ENCODE results near the gene STARD9. TPM values are rescaled to one million over a fixed set of nuclear protein-coding genes. Genes with fewer than 3 reads are reported as not detected.

Gene STARD9
- total RNA-seq, 2 donors from 2014 or later: 8.9 to 22.6 TPM

- Mint-ChIP-seq H3K4me3 (no peak overlapping the region), H3K4me1 (ENCODE audit: low read depth in 2 of 2) (peaks cover 6 to 7% of the 10 kb centered on the region in 2 donors), H3K36me3 (no peaks in the 10 kb centered on the region), H3K9me3 (no peaks in the 10 kb centered on the region), H3K27ac (no peak overlapping the region), H3K27me3 (no peaks in the 10 kb centered on the region)
- DNase-seq (ENCODE audit: low spot score) (no peak), ATAC-seq (no peak)
These were observed 46.9 kb downstream of the STARD9 start for GRCh38 chr15:42621996-42622925.

- ATAC-seq: no peak
- DNase-seq (ENCODE audit: low spot score): no peak
- Mint-ChIP-seq H3K4me3 (no peak overlapping the region), H3K9me3 (no peaks in the 10 kb centered on the region), H3K4me1 (ENCODE audit: low read depth in 2 of 2) (peaks cover 6 to 7% of the 10 kb centered on the region in 2 donors), H3K36me3 (no peaks in the 10 kb centered on the region), H3K27ac (no peak overlapping the region), H3K27me3 (no peaks in the 10 kb centered on the region)
These were observed 48.5 kb downstream of the STARD9 start for GRCh38 chr15:42623951-42624350.

DNA sequence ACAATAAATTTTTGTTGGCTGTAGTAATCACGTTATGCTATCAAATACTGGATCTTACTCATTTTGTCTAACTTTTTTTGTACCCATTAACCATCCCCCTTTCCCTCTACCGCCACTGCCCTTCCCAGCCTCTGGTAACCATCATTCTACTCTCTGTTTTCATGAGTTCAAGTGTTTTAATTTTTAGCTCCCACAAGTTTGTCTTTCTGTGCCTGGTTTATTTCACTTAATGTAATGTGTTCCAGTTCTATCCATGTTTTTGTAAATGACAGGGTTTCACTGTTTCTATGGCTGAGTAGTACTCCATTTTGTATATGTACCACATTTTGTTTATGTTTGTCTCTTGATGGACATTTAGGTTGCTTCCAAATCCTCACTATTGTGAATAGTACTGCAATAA, 52.1 kb downstream of the STARD9 start:
- DNase-seq (ENCODE audit: low spot score): no peak
- ATAC-seq: no peak
- H3K36me3 Mint-ChIP-seq: no peaks in the 10 kb centered on the region
- H3K27me3 Mint-ChIP-seq: no peaks in the 10 kb centered on the region
- no peak overlapping the region for H3K27ac Mint-ChIP-seq
- peaks cover 0 to under 1% of the 10 kb centered on the region in 2 donors for H3K4me1 Mint-ChIP-seq (ENCODE audit: low read depth in 2 of 2)
- no peaks in the 10 kb centered on the region for H3K9me3 Mint-ChIP-seq
- no peak overlapping the region for H3K4me3 Mint-ChIP-seq

DNA sequence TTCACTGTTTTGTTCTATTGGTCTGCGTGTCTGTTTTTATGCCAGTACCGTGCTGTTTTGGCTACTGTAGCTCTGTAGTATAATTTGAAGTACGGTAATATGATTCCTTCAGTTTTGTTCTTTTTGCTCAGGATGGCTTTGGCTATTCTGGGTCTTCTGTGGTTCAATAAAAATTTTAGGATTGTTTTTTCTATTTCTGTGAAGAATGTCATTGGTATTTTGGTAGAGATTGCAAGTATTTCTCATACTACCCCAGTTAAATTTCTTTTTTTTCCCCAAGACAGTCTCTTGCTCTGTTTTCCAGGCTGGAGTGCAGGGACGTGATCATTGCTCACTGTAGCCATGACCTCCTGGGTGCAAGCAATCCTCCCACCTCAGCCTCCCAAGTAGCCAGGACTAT, 53.4 kb downstream of the STARD9 start:
- H3K4me3 Mint-ChIP-seq: no peak overlapping the region
- H3K27me3 Mint-ChIP-seq: no peaks in the 10 kb centered on the region
- no peaks in the 10 kb centered on the region for H3K36me3 Mint-ChIP-seq
- no peak for ATAC-seq
- no peaks in the 10 kb centered on the region for H3K9me3 Mint-ChIP-seq
- no peak for DNase-seq (ENCODE audit: low spot score)
- H3K27ac Mint-ChIP-seq: no peak overlapping the region
- no peaks in the 10 kb centered on the region for H3K4me1 Mint-ChIP-seq (ENCODE audit: low read depth in 2 of 2)

GRCh38 chr15:42632105-42632675, 56.8 kb downstream of the STARD9 start:
- Mint-ChIP-seq H3K27ac (no peak overlapping the region), H3K9me3 (no peaks in the 10 kb centered on the region), H3K4me3 (no peak overlapping the region), H3K4me1 (ENCODE audit: low read depth in 2 of 2) (no peaks in the 10 kb centered on the region), H3K36me3 (no peaks in the 10 kb centered on the region), H3K27me3 (no peaks in the 10 kb centered on the region)
- DNase-seq (ENCODE audit: low spot score): no peak
- ATAC-seq: no peak

- no peak overlapping the region for H3K27ac Mint-ChIP-seq
- ATAC-seq (no peak), DNase-seq (ENCODE audit: low spot score) (no peak)
- no peak overlapping the region for H3K4me3 Mint-ChIP-seq
- H3K4me1 Mint-ChIP-seq (ENCODE audit: low read depth in 2 of 2): peaks cover 0 to 3% of the 10 kb centered on the region in 2 donors
- no peaks in the 10 kb centered on the region for H3K9me3 Mint-ChIP-seq
- H3K36me3 Mint-ChIP-seq: peaks cover 4% of the 10 kb centered on the region
- H3K27me3 Mint-ChIP-seq: no peaks in the 10 kb centered on the region
These were observed 64.7 kb downstream of the STARD9 start for GRCh38 chr15:42640109-42640508.

GRCh38 chr15:42650208-42651066, 75.0 kb downstream of the STARD9 start:
- no peaks in the 10 kb centered on the region for H3K9me3 Mint-ChIP-seq
- no peaks in the 10 kb centered on the region for H3K36me3 Mint-ChIP-seq
- DNase-seq (ENCODE audit: low spot score): no peak
- peaks cover 10 to 18% of the 10 kb centered on the region in 2 donors for H3K4me1 Mint-ChIP-seq (ENCODE audit: low read depth in 2 of 2)
- peak; percentile 86 to 92 for ATAC-seq
- no peak overlapping the region for H3K27ac Mint-ChIP-seq
- no peaks in the 10 kb centered on the region for H3K27me3 Mint-ChIP-seq
- H3K4me3 Mint-ChIP-seq: no peak overlapping the region

DNA sequence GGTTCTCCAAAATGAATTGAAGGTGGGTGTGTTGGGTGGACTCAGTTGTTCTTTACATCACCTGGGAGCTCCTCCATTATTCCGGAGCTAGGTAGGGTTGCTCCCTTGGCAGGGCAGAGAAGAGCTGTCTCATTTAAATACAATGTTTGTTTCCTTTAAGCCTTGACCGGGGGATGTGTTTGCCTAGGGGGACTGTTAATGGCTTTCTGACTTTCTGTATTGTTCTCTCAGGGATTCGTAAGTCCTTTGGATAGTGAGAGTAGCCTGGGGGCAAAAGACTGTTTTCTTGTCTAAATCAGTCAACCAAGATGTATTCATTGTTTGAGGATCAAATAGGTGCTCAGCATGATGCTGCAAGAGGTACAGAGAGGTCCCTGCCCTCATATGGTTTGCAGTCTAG, 90.4 kb downstream of the STARD9 start:
- Mint-ChIP-seq H3K27ac (peak overlapping the region in 1 of 2 donors; percentile 4), H3K4me3 (no peak overlapping the region), H3K36me3 (peaks cover 5% of the 10 kb centered on the region), H3K4me1 (ENCODE audit: low read depth in 2 of 2) (no peaks in the 10 kb centered on the region), H3K9me3 (no peaks in the 10 kb centered on the region), H3K27me3 (no peaks in the 10 kb centered on the region)
- no peak for DNase-seq (ENCODE audit: low spot score)
- no peak for ATAC-seq

DNA sequence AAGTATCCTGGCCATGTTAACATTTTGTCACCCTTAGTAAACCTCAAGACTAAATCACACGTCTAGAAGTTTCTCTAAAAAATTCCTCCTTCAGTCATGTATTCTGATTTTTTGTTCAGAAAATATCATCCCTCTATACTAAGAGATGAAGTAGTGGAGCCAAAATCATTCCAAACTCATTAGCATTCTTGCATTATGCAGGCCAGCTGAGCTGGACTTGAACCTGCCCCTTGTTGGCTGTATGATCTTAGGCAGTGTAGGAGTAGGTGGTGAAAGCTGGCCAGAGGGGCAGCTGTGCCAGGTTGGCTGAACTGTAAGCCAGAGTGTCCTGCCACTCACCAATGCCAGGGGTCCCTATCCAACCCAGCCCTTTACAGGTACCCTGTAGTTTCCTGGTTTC, 92.4 kb downstream of the STARD9 start:
- ATAC-seq: no peak
- no peaks in the 10 kb centered on the region for H3K27me3 Mint-ChIP-seq
- H3K27ac Mint-ChIP-seq: no peak overlapping the region
- no peaks in the 10 kb centered on the region for H3K9me3 Mint-ChIP-seq
- DNase-seq (ENCODE audit: low spot score): no peak
- H3K4me3 Mint-ChIP-seq: no peak overlapping the region
- peaks cover 5% of the 10 kb centered on the region for H3K36me3 Mint-ChIP-seq
- no peaks in the 10 kb centered on the region for H3K4me1 Mint-ChIP-seq (ENCODE audit: low read depth in 2 of 2)

DNA sequence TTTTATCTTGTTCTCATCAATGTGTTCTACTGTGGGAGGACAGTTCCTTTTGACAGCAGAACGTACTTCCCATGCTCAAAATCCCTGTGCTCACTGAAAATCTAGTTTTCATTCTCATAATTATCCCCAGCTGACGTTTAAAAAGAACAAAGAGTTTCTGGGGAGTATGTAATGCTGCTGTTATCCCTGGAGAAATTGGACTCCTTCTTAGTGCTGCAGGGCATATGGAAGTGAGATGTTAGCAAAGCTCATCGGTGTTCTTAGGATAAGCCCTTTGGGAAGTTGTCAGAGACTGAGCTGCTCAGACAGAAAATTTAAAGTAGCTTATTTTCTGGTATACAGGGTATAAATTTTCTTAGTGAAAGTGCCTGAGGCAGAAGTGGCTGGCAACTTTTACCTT, 95.0 kb downstream of the STARD9 start:
- H3K27me3 Mint-ChIP-seq: no peaks in the 10 kb centered on the region
- H3K4me1 Mint-ChIP-seq (ENCODE audit: low read depth in 2 of 2): no peaks in the 10 kb centered on the region
- H3K9me3 Mint-ChIP-seq: no peaks in the 10 kb centered on the region
- no peak for DNase-seq (ENCODE audit: low spot score)
- ATAC-seq: no peak
- no peak overlapping the region for H3K27ac Mint-ChIP-seq
- no peak overlapping the region for H3K4me3 Mint-ChIP-seq
- H3K36me3 Mint-ChIP-seq: no peaks in the 10 kb centered on the region

DNA sequence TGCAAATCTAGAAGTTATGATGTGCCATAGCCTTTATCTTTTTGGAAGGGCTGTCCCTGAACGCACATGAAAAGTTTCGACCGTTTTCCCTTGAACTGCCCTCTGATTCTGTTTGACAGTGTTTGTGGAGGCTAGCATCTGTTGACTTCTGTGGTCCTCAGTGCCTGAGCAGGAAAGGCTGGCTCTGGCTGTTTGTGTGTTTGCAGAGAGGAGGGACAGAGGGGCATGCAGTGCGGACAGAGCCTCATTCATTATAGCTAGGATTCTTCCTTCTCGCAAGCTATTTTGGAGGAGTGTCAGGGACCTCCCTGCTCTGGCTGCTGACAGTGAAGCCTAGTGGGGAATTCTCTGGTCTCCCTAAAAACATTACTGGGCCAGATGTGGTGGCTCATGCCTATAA, 97.0 kb downstream of the STARD9 start:
- Mint-ChIP-seq H3K4me3 (no peak overlapping the region), H3K27me3 (no peaks in the 10 kb centered on the region), H3K9me3 (no peaks in the 10 kb centered on the region), H3K4me1 (ENCODE audit: low read depth in 2 of 2) (no peaks in the 10 kb centered on the region), H3K36me3 (no peaks in the 10 kb centered on the region), H3K27ac (no peak overlapping the region)
- no peak for DNase-seq (ENCODE audit: low spot score)
- no peak for ATAC-seq

- H3K36me3 Mint-ChIP-seq: no peaks in the 10 kb centered on the region
- H3K9me3 Mint-ChIP-seq: no peaks in the 10 kb centered on the region
- ATAC-seq (no peak), DNase-seq (ENCODE audit: low spot score) (no peak)
- no peak overlapping the region for H3K27ac Mint-ChIP-seq
- H3K4me1 Mint-ChIP-seq (ENCODE audit: low read depth in 2 of 2): no peaks in the 10 kb centered on the region
- H3K4me3 Mint-ChIP-seq: no peak overlapping the region
- no peaks in the 10 kb centered on the region for H3K27me3 Mint-ChIP-seq
These were observed 99.1 kb downstream of the STARD9 start for GRCh38 chr15:42674472-42674871.

DNA sequence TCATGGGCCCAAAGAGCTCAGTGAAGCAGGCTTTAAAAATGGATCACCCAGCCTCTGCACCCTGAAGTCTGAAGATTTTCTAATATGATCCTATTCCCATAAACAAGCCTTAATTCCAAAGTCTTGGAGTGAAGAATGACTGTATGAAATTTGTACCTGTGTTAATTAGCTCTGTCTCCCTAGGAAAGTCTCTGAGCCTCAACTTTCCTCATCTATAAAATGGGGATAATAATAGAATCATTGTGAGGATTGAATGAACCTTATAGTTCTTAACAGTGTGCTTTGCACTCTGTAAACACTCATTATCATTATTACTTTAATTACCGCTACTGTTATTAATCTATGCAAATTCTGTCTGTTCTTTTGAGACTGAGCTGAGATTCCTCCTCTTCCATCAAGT, 99.6 kb downstream of the STARD9 start:
- Mint-ChIP-seq H3K4me1 (ENCODE audit: low read depth in 2 of 2) (peaks cover 0 to 3% of the 10 kb centered on the region in 2 donors), H3K27ac (no peak overlapping the region), H3K27me3 (no peaks in the 10 kb centered on the region), H3K4me3 (no peak overlapping the region), H3K9me3 (no peaks in the 10 kb centered on the region), H3K36me3 (no peaks in the 10 kb centered on the region)
- ATAC-seq (no peak), DNase-seq (ENCODE audit: low spot score) (no peak)
